Measurements from ENCODE around the gene PPP1R13B.

The PPP1R13B gene

GRCh38 chr14:103856607-103857006 lies 9.2 kb upstream of the PPP1R13B start:
- DNase-seq (ENCODE audit: insufficient read length, low spot score) (no peak), FAIRE-seq (no peak)
- no peak for TF ChIP-seq CTCF (IDR thresholded peaks at IDR 0.05; ENCODE audit: insufficient read depth, missing control alignments)

- FAIRE-seq: no peak
- no peak for DNase-seq (ENCODE audit: insufficient read length, low spot score)
- TF ChIP-seq CTCF (IDR thresholded peaks at IDR 0.05; ENCODE audit: insufficient read depth, missing control alignments): no peak
These were observed 8.7 kb upstream of the PPP1R13B start for GRCh38 chr14:103856105-103856504.

GRCh38 chr14:103855734-103856095 lies 8.3 kb upstream of the PPP1R13B start:
- no peak for TF ChIP-seq CTCF (IDR thresholded peaks at IDR 0.05; ENCODE audit: insufficient read depth, missing control alignments)
- FAIRE-seq (no peak), DNase-seq (ENCODE audit: insufficient read length, low spot score) (no peak)

GRCh38 chr14:103854822-103855733 lies 7.7 kb upstream of the PPP1R13B start:
- FAIRE-seq: no peak
- no peak for DNase-seq (ENCODE audit: insufficient read length, low spot score)
- TF ChIP-seq CTCF (IDR thresholded peaks at IDR 0.05; ENCODE audit: insufficient read depth, missing control alignments): no peak

GRCh38 chr14:103854017-103854808 lies 6.8 kb upstream of the PPP1R13B start:
- TF ChIP-seq CTCF (IDR thresholded peaks at IDR 0.05; ENCODE audit: insufficient read depth, missing control alignments): no peak
- FAIRE-seq (no peak), DNase-seq (ENCODE audit: insufficient read length, low spot score) (no peak)

- no peak for TF ChIP-seq CTCF (IDR thresholded peaks at IDR 0.05; ENCODE audit: insufficient read depth, missing control alignments)
- no peak for FAIRE-seq
- no peak for DNase-seq (ENCODE audit: insufficient read length, low spot score)
These were observed 1.9 kb upstream of the PPP1R13B start for GRCh38 chr14:103849151-103849886.
